Subcutaneous adipose tissue (tissue), 4 donors: ENCODE measurements around the gene ACTR8. TPM values are rescaled to one million over a fixed set of nuclear protein-coding genes. Genes with fewer than 3 reads are reported as not detected.

Experiments used
- CTCF ChIP-seq: fragments of 450-650 bp; IDR thresholded peaks from one replicate; pipeline ENCODE4 v1.5.1; 2016; ENCODE audit warnings: low read depth, mild to moderate bottlenecking, control low read depth, antibody characterized with exemption, moderate library complexity
- total RNA-seq, 4 donors: library from RNA; depleted of rRNA; stranded (reverse); fragments of >200 nt; gene quantifications; one replicate each; pipeline ENCODE4 v1.1.0, GENCODE V29; 2016

ACTR8 gene
- total RNA-seq, 4 donors from 2014 or later, result 11.7 to 28.9 (median 25.0) TPM

GRCh38 chr3:53817211-53817610 lies 64.7 kb downstream of the ACTR8 start:
- TF ChIP-seq CTCF, result no peak

Other genes with a start within 250 kb of the ACTR8 start
- gene CHDH, start 35.7 kb downstream of the ACTR8 start, total RNA-seq, result 1 to 10 TPM in 1 of 4 donors, under 1 TPM in 3; 0.19 to 2.2 (median 0.66) TPM
- gene IL17RB, start 35.6 kb downstream of the ACTR8 start, total RNA-seq, result 1 to 10 TPM in 2 of 4 donors, under 1 TPM in 1, not detected in 1; 0.49 to 1.4 (median 1.1) TPM
- 100 to 1,000 TPM in 1 of 4 donors, 10 to 100 TPM in 3; 34.7 to 101 (median 50.8) TPM for gene SELENOK, start 9.7 kb upstream of the ACTR8 start, total RNA-seq
- 1 to 10 TPM in 3 of 4 donors, under 1 TPM in 1; 0.94 to 3.6 (median 2.1) TPM for gene CACNA2D3, start 240.4 kb upstream of the ACTR8 start, total RNA-seq